HEK293 (cell line): ENCODE results near the gene TRAF1.

Source experiments
- CTCF ChIA-PET: fragments of 350-600 bp; formaldehyde crosslinking; extraction: SDS; loops from one replicate; lab custom pipeline; 2021; ENCODE audit warnings: antibody characterized with exemption; lab: Yijun Ruan, JAX
- POLR2A ChIA-PET: fragments of 300-600 bp; formaldehyde crosslinking; extraction: SDS; loops from one replicate; lab custom pipeline; 2020; ENCODE audit warnings: antibody characterized with exemption, inconsistent platforms; lab: Yijun Ruan, JAX
- H3K27ac ChIP-seq: fragments of 200-500 bp; sonication (Bioruptor generic); 2 replicates; pipeline ENCODE4 v1.5.1; 2014; ENCODE audit warnings: low read depth, low read length, control low read depth, inconsistent platforms; ENCODE audit errors: extremely low read depth
- H3K36me3 ChIP-seq, 2 experiments: fragments of 200-500 bp in 1 of 2; sonication (Bioruptor generic) in 1 of 2; 1 replicate in 1 of 2; 2 replicates in 1 of 2; pipeline ENCODE4 v1.5.1; 2014 to 2017; ENCODE audit warnings: inconsistent platforms in 2 of 2, low read length in 2 of 2; ENCODE audit not compliant: control insufficient read depth in 2 of 2, insufficient read depth in 1 of 2
- H3K4me1 ChIP-seq: fragments of 200-500 bp; sonication (Bioruptor generic); 2 replicates; pipeline ENCODE4 v1.5.1; 2014; ENCODE audit warnings: mild to moderate bottlenecking, low read length, inconsistent platforms; ENCODE audit not compliant: control insufficient read depth, insufficient read depth
- H3K4me3 ChIP-seq: 2 replicates; pipeline ENCODE4 v1.5.1; 2011; ENCODE audit warnings: low read depth, mild to moderate bottlenecking, control low read depth, low read length, moderate library complexity
- H3K9me3 ChIP-seq: fragments of 200-500 bp; sonication (Bioruptor generic); 2 replicates; pipeline ENCODE4 v1.5.1; 2014; ENCODE audit warnings: low read depth, low read length, inconsistent platforms; ENCODE audit not compliant: control insufficient read depth, insufficient read depth
- GFI1B ChIP-seq: fragments of 450-650 bp; formaldehyde crosslinking; IDR thresholded peaks from 2 replicates; pipeline ENCODE4 v1.5.1; 2016; ENCODE audit warnings: missing biosample characterization, missing genetic modification characterization
- GLIS1 ChIP-seq: fragments of 450-650 bp; formaldehyde crosslinking; IDR thresholded peaks from 2 replicates; pipeline ENCODE4 v1.5.1; 2016; ENCODE audit warnings: missing biosample characterization, missing genetic modification characterization
- INSM2 ChIP-seq: fragments of 450-650 bp; formaldehyde crosslinking; IDR thresholded peaks from 2 replicates; pipeline ENCODE4 v1.5.1; 2016; ENCODE audit warnings: missing biosample characterization, missing genetic modification characterization
- PRDM1 ChIP-seq: fragments of 450-650 bp; formaldehyde crosslinking; IDR thresholded peaks from 2 replicates; pipeline ENCODE4; 2016; ENCODE audit warnings: missing biosample characterization, missing genetic modification characterization
- PRDM4 ChIP-seq: fragments of 450-650 bp; formaldehyde crosslinking; IDR thresholded peaks from 2 replicates; pipeline ENCODE4 v1.5.1; 2017; ENCODE audit warnings: missing biosample characterization, missing genetic modification characterization
- REPIN1 ChIP-seq: fragments of 450-650 bp; formaldehyde crosslinking; IDR thresholded peaks from 2 replicates; pipeline ENCODE4 v1.5.1; 2017; ENCODE audit warnings: missing biosample characterization, missing genetic modification characterization, low read depth
- SCRT1 ChIP-seq: fragments of 450-650 bp; formaldehyde crosslinking; IDR thresholded peaks from 2 replicates; pipeline ENCODE4 v1.5.1; 2016; ENCODE audit warnings: missing biosample characterization, missing genetic modification characterization, borderline replicate concordance
- SCRT2 ChIP-seq: fragments of 450-650 bp; formaldehyde crosslinking; IDR thresholded peaks from 2 replicates; pipeline ENCODE4 v1.5.1; 2016; ENCODE audit warnings: missing biosample characterization, missing genetic modification characterization
- SP3 ChIP-seq: fragments of 450-650 bp; formaldehyde crosslinking; IDR thresholded peaks from 2 replicates; pipeline ENCODE4 v1.5.1; 2016; ENCODE audit warnings: missing biosample characterization, missing genetic modification characterization
- TCF7L2 ChIP-seq: IDR thresholded peaks from 2 replicates; pipeline ENCODE4 v1.6.1; 2011; ENCODE audit warnings: low read depth, mild to moderate bottlenecking, inconsistent platforms, low read length, moderate library complexity, borderline replicate concordance
- TRIM28 ChIP-seq: IDR thresholded peaks from 2 replicates; pipeline ENCODE4 v1.6.1; 2011; ENCODE audit warnings: low read length, control low read depth, borderline replicate concordance
- TSHZ1 ChIP-seq: fragments of 450-650 bp; formaldehyde crosslinking; IDR thresholded peaks from 2 replicates; pipeline ENCODE4 v1.5.1; 2016; ENCODE audit warnings: missing biosample characterization, missing genetic modification characterization, borderline replicate concordance
- ZFP3 ChIP-seq: fragments of 450-650 bp; formaldehyde crosslinking; IDR thresholded peaks from 2 replicates; pipeline ENCODE4 v1.5.1; 2016; ENCODE audit warnings: low read depth, missing biosample characterization, missing genetic modification characterization
- ZNF121 ChIP-seq: fragments of 450-650 bp; formaldehyde crosslinking; IDR thresholded peaks from 2 replicates; pipeline ENCODE4 v1.5.1; 2016; ENCODE audit warnings: missing biosample characterization, missing genetic modification characterization
- ZNF132 ChIP-seq: fragments of 450-650 bp; formaldehyde crosslinking; IDR thresholded peaks from 2 replicates; pipeline ENCODE4 v1.5.1; 2017; ENCODE audit warnings: missing biosample characterization, missing genetic modification characterization, borderline replicate concordance
- ZNF19 ChIP-seq: fragments of 450-650 bp; formaldehyde crosslinking; IDR thresholded peaks from 2 replicates; pipeline ENCODE4; 2016; ENCODE audit warnings: missing biosample characterization, missing genetic modification characterization, low read depth
- ZNF248 ChIP-seq: fragments of 450-650 bp; formaldehyde crosslinking; IDR thresholded peaks from 2 replicates; pipeline ENCODE4 v1.5.1; 2017; ENCODE audit warnings: missing biosample characterization, missing genetic modification characterization
- ZNF398 ChIP-seq: fragments of 450-650 bp; formaldehyde crosslinking; IDR thresholded peaks from 2 replicates; pipeline ENCODE4 v1.5.1; 2017; ENCODE audit warnings: missing biosample characterization, missing genetic modification characterization
- ZNF426 ChIP-seq: fragments of 450-650 bp; formaldehyde crosslinking; IDR thresholded peaks from 2 replicates; pipeline ENCODE4 v1.5.1; 2017; ENCODE audit warnings: missing biosample characterization, missing genetic modification characterization, mild to moderate bottlenecking, inconsistent platforms, moderate library complexity
- ZNF433 ChIP-seq: fragments of 450-650 bp; formaldehyde crosslinking; IDR thresholded peaks from 2 replicates; pipeline ENCODE4 v1.5.1; 2016; ENCODE audit warnings: missing biosample characterization, missing genetic modification characterization, low read depth
- ZNF629 ChIP-seq: fragments of 450-650 bp; formaldehyde crosslinking; IDR thresholded peaks from 2 replicates; pipeline ENCODE4 v1.5.1; 2017; ENCODE audit warnings: missing biosample characterization, missing genetic modification characterization
- ZNF707 ChIP-seq: fragments of 450-650 bp; formaldehyde crosslinking; IDR thresholded peaks from 2 replicates; pipeline ENCODE4 v1.5.1; 2016; ENCODE audit warnings: missing biosample characterization, missing genetic modification characterization
- ZNF843 ChIP-seq: fragments of 450-650 bp; formaldehyde crosslinking; IDR thresholded peaks from 2 replicates; pipeline ENCODE4 v1.5.1; 2016; ENCODE audit warnings: missing biosample characterization, missing genetic modification characterization
- ZSCAN16 ChIP-seq: fragments of 450-650 bp; formaldehyde crosslinking; IDR thresholded peaks from 2 replicates; pipeline ENCODE4 v1.5.1; 2016; ENCODE audit warnings: missing biosample characterization, missing genetic modification characterization

The TRAF1 gene

GRCh38 chr9:120926397-120926928 lies at the start of gene TRAF1:
Gene TRAF1 (minus strand): TSS chr9:120926796. CDS start chr9:120926075, 721 bp downstream.
- no peak within 1 kb of the TSS for H3K27ac ChIP-seq
- ChIA-PET POLR2A (no interaction called here), CTCF (interaction anchor here (0.7 to 1.5 kb wide), 3 partner anchors 10 to 171 kb away, joined by 3 to 4 read pairs (median 3); no protein-coding TSS in a partner anchor)
- TF ChIP-seq SCRT2 = peak; percentile 84
- no peak for TF ChIP-seq ZNF707 (tag by site-specific recombination)
- no peak for TF ChIP-seq ZFP3 (tag by site-specific recombination)
- TF ChIP-seq TCF7L2 = no peak
- TF ChIP-seq ZNF629 (tag by site-specific recombination) = peak; percentile 1; the same call in 1 of the 2 replicates
- TF ChIP-seq ZNF843 (tag by site-specific recombination) = no peak
- TF ChIP-seq REPIN1 = no peak
- TF ChIP-seq SCRT1 (tag by site-specific recombination) = 0 out of 2 replicates have a peak, but pooled peaks have one; percentile 22
- no peak for TF ChIP-seq GFI1B (tag by site-specific recombination)
- TF ChIP-seq GLIS1 (tag by site-specific recombination) = 0 out of 2 replicates have a peak, but pooled peaks have one; percentile 7
- no peak for TF ChIP-seq ZNF433 (tag by site-specific recombination)
- no peaks in the 10 kb centered on the region for H3K4me1 ChIP-seq
- no peaks in the 10 kb centered on the region for H3K36me3 ChIP-seq
- H3K9me3 ChIP-seq = no peaks in the 10 kb centered on the region
- no peak within 1 kb of the TSS for H3K4me3 ChIP-seq

GRCh38 chr9:120974921-120975320 lies 48.3 kb upstream of the TRAF1 start:
- CTCF ChIA-PET = no interaction called here
- Histone ChIP-seq H3K4me3 (no peak overlapping the region), H3K4me1 (no peaks in the 10 kb centered on the region), H3K36me3 (no peaks in the 10 kb centered on the region), H3K9me3 (no peaks in the 10 kb centered on the region), H3K27ac (no peak overlapping the region)
- POLR2A ChIA-PET = no interaction called here
- TF ChIP-seq TSHZ1 (tag by site-specific recombination) = no peak
- no peak for TF ChIP-seq ZSCAN16 (tag by site-specific recombination)
- no peak for TF ChIP-seq SP3 (tag by site-specific recombination)
- no peak for TF ChIP-seq ZNF121
- TF ChIP-seq REPIN1 = no peak
- no peak for TF ChIP-seq ZNF19 (tag by site-specific recombination)
- TF ChIP-seq TRIM28 = no peak

GRCh38 chr9:120974181-120974580 lies 47.6 kb upstream of the TRAF1 start:
- POLR2A ChIA-PET = interaction anchor here (0.6 kb wide), 1 partner anchor 204 kb away, joined by 4 read pairs; no protein-coding TSS in a partner anchor
- no peak overlapping the region for H3K4me3 ChIP-seq
- TF ChIP-seq ZNF426 (no peak), ZNF248 (tag by site-specific recombination) (no peak), ZNF398 (tag by site-specific recombination) (no peak), INSM2 (tag by site-specific recombination) (no peak), PRDM4 (tag by site-specific recombination) (no peak), ZNF132 (tag by site-specific recombination) (no peak), PRDM1 (tag by site-specific recombination) (no peak)

More at GRCh38 chr9:120974181-120974580, 47.6 kb upstream of the TRAF1 start:
- no peaks in the 10 kb centered on the region for H3K36me3 ChIP-seq
- H3K4me1 ChIP-seq = no peaks in the 10 kb centered on the region
- CTCF ChIA-PET = no interaction called here
- H3K9me3 ChIP-seq = no peaks in the 10 kb centered on the region
- no peak overlapping the region for H3K27ac ChIP-seq
